Lung (tissue), 12 donors: ENCODE measurements around the gene PTER. TPM values are rescaled to one million over a fixed set of nuclear protein-coding genes. Genes with fewer than 3 reads are reported as not detected.

Experiments used
- ATAC-seq: fragments of 200-7000 bp; cut with Tn5 transposase; one replicate; pipeline ENCODE4 v1.9.1; 2020; ENCODE audit warnings: moderate number of reproducible peaks; ENCODE audit not compliant: insufficient read depth, low FRiP score
- DNase-seq, 3 donors: peaks; one replicate each; pipeline ENCODE4 v3.0.0-alpha.2; 2013 to 2017
- H3K27ac ChIP-seq, 2 donors: one replicate each; pipeline ENCODE4 v1.5.1; 2013; ENCODE audit warnings: mild to moderate bottlenecking in 2 of 2, moderate library complexity in 2 of 2, control low read depth in 1 of 2, inconsistent platforms in 1 of 2, low read depth in 1 of 2, low read length in 1 of 2
- H3K27me3 ChIP-seq, 3 donors: one replicate each; pipeline ENCODE4 v1.5.1; 2013; ENCODE audit warnings: low read length in 2 of 3; ENCODE audit not compliant: control insufficient read depth in 3 of 3, insufficient read depth in 3 of 3
- H3K36me3 ChIP-seq, 4 donors: one replicate each; pipeline ENCODE4 v1.5.1; 2013; ENCODE audit warnings: low read length in 4 of 4, mild to moderate bottlenecking in 1 of 4, moderate library complexity in 1 of 4; ENCODE audit not compliant: control insufficient read depth in 4 of 4, insufficient read depth in 4 of 4
- H3K4me1 ChIP-seq, 5 donors: one replicate each; pipeline ENCODE4 v1.5.1; 2013; ENCODE audit warnings: low read length in 5 of 5, mild to moderate bottlenecking in 2 of 5, moderate library complexity in 1 of 5; ENCODE audit not compliant: control insufficient read depth in 5 of 5, insufficient read depth in 5 of 5
- H3K4me3 ChIP-seq: one replicate; pipeline ENCODE4 v1.5.1; 2013; ENCODE audit warnings: mild to moderate bottlenecking, control low read depth, moderate library complexity
- H3K9ac ChIP-seq, 2 donors: one replicate each; pipeline ENCODE4 v1.5.1; 2013; ENCODE audit warnings: low read length in 2 of 2, control low read depth in 1 of 2; ENCODE audit not compliant: insufficient read depth in 1 of 2
- H3K9me3 ChIP-seq, 4 donors: one replicate each; pipeline ENCODE4 v1.5.1; 2013; ENCODE audit warnings: low read length in 3 of 4, mild to moderate bottlenecking in 1 of 4, moderate library complexity in 1 of 4; ENCODE audit not compliant: control insufficient read depth in 4 of 4, insufficient read depth in 3 of 4
- WGBS, 2 donors: extraction: QIAGEN DNeasy Blood & Tissue Kit; methylation state at CpG; one replicate each; pipeline ENCODE4 v1.1.7; 2013; 5-methylcytosine and 5-hydroxymethylcytosine counted together
- polyA plus RNA-seq, 2 donors: library from polyadenylated mRNA; stranded (reverse); fragments of 200-250 nt; gene quantifications; one replicate each; pipeline ENCODE4 v1.2.1, GENCODE V29; 2013
- total RNA-seq, 2 donors: library from RNA; depleted of rRNA in 1 of 2; stranded (reverse); fragments of >200 nt in 1 of 2; gene quantifications; one replicate each; pipeline ENCODE4 v1.2.1, GENCODE V29; 2014 to 2021
- TF ChIP-seq, protein P1 (sequence below): IDR thresholded peaks from 2 replicates; pipeline ENCODE4 v1.5.1; 2012; ENCODE audit warnings: mild to moderate bottlenecking; ENCODE audit errors: control extremely low read depth, extremely low read depth
- donor health status: control.
- donor health status: control.
- donor health status: Bipolar disorder and iron deficiency.
- donor health status: healthy.
- donor health status: DM: yes; HTN: yes; CAD: no.

PTER gene
- total and polyA plus RNA-seq, 4 donors = 4.9 to 13.3 (median 10.3) TPM

DNA sequence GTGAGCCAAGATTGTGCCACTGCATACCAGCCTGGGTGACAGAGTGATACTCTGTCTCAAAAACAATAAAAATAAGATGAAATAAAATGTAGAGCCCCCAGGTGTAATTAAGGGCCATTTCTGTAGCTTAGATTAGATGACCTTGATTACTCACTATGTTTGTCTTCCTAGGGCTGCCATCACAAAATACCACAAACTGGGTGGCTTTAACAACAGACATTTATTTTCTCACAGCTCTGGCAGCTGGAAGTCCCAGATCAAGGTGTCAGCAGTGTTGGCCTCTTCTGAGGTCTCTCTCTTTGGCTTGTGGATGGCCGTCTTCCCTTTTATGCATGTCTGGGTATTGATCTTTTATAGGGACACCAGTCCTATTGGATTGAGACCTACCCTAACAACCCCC is 6.1 kb downstream of the PTER start:
- Histone ChIP-seq H3K27ac (no peak overlapping the region), H3K4me3 (no peak overlapping the region), H3K36me3 (no peaks in the 10 kb centered on the region), H3K4me1 (peaks cover 0 to 14% (median 0%) of the 10 kb centered on the region in 5 donors), H3K27me3 (no peaks in the 10 kb centered on the region), H3K9ac (no peak overlapping the region), H3K9me3 (no peaks in the 10 kb centered on the region)
- WGBS, 2 donors = 93 to 96% methylated on average over 1 of the region's 1 CpG
- ATAC-seq (no peak), DNase-seq (no peak)
- TF ChIP-seq, protein P1, sequence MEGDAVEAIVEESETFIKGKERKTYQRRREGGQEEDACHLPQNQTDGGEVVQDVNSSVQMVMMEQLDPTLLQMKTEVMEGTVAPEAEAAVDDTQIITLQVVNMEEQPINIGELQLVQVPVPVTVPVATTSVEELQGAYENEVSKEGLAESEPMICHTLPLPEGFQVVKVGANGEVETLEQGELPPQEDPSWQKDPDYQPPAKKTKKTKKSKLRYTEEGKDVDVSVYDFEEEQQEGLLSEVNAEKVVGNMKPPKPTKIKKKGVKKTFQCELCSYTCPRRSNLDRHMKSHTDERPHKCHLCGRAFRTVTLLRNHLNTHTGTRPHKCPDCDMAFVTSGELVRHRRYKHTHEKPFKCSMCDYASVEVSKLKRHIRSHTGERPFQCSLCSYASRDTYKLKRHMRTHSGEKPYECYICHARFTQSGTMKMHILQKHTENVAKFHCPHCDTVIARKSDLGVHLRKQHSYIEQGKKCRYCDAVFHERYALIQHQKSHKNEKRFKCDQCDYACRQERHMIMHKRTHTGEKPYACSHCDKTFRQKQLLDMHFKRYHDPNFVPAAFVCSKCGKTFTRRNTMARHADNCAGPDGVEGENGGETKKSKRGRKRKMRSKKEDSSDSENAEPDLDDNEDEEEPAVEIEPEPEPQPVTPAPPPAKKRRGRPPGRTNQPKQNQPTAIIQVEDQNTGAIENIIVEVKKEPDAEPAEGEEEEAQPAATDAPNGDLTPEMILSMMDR = no peak

DNA sequence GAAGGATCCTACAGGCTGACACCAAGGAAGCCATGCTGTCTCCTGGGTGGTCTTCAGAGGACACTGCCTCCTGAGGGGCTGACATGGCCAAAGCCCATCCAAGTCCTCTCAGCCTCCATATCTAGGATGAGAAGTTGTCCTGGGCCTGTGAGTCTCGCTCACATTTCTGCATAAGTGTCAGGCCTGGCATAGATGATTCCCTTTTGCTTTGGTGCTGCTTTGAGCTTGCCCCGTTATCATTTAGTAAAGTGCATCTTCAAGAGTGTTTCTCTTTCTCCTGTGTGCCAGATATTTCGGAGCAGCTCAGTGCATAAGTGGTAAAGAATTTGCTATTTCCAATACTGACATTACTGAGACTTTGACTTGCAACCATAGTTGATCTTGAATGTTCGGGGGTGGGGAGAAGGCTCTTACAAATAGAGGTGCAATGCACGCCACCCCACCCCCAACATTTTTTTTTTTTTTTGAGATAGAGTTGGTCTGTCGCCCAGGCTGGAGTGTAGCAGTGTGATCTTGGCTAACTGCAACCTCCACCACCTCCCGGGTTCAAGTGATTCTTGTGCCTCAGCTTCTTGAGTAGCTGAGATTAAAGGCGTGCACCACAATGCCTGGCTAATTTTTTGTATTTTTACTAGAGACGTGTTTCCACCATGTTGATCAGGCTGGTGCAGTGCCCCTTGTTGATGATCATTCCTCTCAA is 9.1 kb downstream of the PTER start:
- no peak for ATAC-seq
- 78 to 92% methylated on average over 9 of the region's 9 CpGs for WGBS, 2 donors

DNA sequence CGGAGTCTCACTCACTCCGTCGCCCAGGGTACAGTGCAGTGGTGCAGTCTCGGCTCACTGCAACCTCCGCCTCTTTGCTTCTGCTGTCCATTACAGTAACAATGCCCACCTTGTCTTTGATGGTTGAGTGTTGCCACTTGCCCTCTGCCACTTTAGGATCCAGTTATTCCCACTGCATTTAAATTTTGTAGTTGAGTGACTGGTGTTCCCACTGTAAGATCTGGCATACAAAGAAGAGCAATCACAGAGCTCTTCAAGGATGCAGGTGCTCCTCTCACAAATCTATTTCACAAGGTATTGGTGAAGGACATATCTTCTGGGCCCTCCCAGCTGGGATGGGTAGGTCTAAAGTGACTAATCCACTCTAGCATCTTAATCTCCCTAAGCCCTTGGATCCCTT is 12.6 kb downstream of the PTER start:
- Histone ChIP-seq H3K9me3 (no peaks in the 10 kb centered on the region), H3K9ac (no peak overlapping the region), H3K36me3 (no peaks in the 10 kb centered on the region), H3K27me3 (no peaks in the 10 kb centered on the region), H3K27ac (no peak overlapping the region), H3K4me3 (no peak overlapping the region), H3K4me1 (peaks cover 0 to 6% (median 0%) of the 10 kb centered on the region in 5 donors)
- TF ChIP-seq, protein P1 = no peak
- DNase-seq (no peak), ATAC-seq (no peak)
- 98 to 99% methylated on average over 5 of the region's 5 CpGs for WGBS, 2 donors

More for the DNA sequence above, 9.1 kb downstream of the PTER start:
- no peak overlapping the region for H3K9ac ChIP-seq
- TF ChIP-seq, protein P1 = no peak
- H3K27me3 ChIP-seq = no peaks in the 10 kb centered on the region
- no peak overlapping the region for H3K4me3 ChIP-seq
- no peaks in the 10 kb centered on the region for H3K9me3 ChIP-seq
- no peaks in the 10 kb centered on the region for H3K36me3 ChIP-seq
- no peak for DNase-seq
- H3K27ac ChIP-seq = no peak overlapping the region
- H3K4me1 ChIP-seq = peaks cover 0 to 6% (median 0%) of the 10 kb centered on the region in 5 donors
